HEK293T (cell line): Measurements from ENCODE around the gene SLC9A9.

Experiments used
- ARNT ChIP-seq: fragments of 450-650 bp; IDR thresholded peaks from 2 replicates; pipeline ENCODE4 v1.6.1; 2017; ENCODE audit warnings: mild to moderate bottlenecking
- BHLHE40 ChIP-seq: fragments of 450-650 bp; IDR thresholded peaks from 2 replicates; pipeline ENCODE4 v1.6.1; 2016; ENCODE audit warnings: mild to moderate bottlenecking, moderate library complexity, borderline replicate concordance
- CTBP1 ChIP-seq: fragments of 450-650 bp; IDR thresholded peaks from 2 replicates; pipeline ENCODE4 v1.6.1; 2016; ENCODE audit warnings: borderline replicate concordance
- ELF4 ChIP-seq: fragments of 450-650 bp; IDR thresholded peaks from 2 replicates; pipeline ENCODE4 v1.6.1; 2017; ENCODE audit warnings: antibody characterized with exemption
- FOXA1 ChIP-seq: fragments of 450-650 bp; IDR thresholded peaks from 2 replicates; pipeline ENCODE4 v1.6.1; 2016; ENCODE audit warnings: mild to moderate bottlenecking
- FOXK2 ChIP-seq: fragments of 450-650 bp; IDR thresholded peaks from 2 replicates; pipeline ENCODE4 v1.6.1; 2016; ENCODE audit warnings: mild to moderate bottlenecking
- FOXM1 ChIP-seq: fragments of 450-650 bp; IDR thresholded peaks from 2 replicates; pipeline ENCODE4 v1.6.1; 2017; ENCODE audit warnings: mild to moderate bottlenecking, borderline replicate concordance
- HDGF ChIP-seq: fragments of 450-650 bp; IDR thresholded peaks from 2 replicates; pipeline ENCODE4 v1.6.1; 2017; ENCODE audit warnings: antibody characterized with exemption, borderline replicate concordance
- L3MBTL2 ChIP-seq: fragments of 450-650 bp; conservative IDR thresholded peaks from 2 replicates; pipeline ENCODE4 v1.6.1; 2016; ENCODE audit warnings: mild to moderate bottlenecking
- SP1 ChIP-seq: fragments of 450-650 bp; IDR thresholded peaks from 2 replicates; pipeline ENCODE4 v1.6.1; 2017
- ZNF384 ChIP-seq: fragments of 450-650 bp; IDR thresholded peaks from 2 replicates; pipeline ENCODE4 v1.6.1; 2016

DNA sequence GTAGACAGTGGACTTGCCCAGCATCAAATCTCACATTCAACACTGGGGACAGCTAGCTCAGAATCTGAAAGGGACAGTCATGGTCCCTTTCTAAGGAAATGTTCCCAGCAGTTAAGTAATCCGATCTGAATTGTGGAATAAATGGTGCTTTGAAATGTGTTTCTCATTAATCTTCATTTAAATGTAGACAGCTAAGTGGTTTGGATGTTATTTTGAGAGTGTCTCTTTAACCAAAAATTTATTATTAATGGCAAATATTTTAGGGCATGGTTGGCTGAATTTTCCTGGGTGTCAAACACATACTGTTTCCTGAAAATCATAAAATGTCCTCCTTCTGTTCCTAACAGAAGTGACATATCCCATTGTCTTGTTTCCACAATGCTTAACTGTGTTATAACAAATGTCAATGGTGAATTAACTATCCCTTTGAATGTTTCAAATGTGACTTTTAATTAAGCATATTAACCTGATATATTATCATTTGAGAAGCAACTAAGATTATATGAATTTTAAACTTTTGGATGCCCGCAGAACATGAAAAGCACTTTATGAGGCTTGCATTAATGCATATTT lies 517.9 kb downstream of the SLC9A9 start:
- TF ChIP-seq SP1, result no peak
- TF ChIP-seq ZNF384, result no peak
- no peak for TF ChIP-seq FOXM1
- TF ChIP-seq HDGF, result no peak
- no peak for TF ChIP-seq FOXA1
- no peak for TF ChIP-seq CTBP1
- no peak for TF ChIP-seq L3MBTL2
- TF ChIP-seq ARNT, result no peak
- no peak for TF ChIP-seq ELF4
- no peak for TF ChIP-seq BHLHE40
- no peak for TF ChIP-seq FOXK2
